Measurements from ENCODE around the gene MDGA2.

Gene MDGA2

GRCh38 chr14:47040550-47040949 lies 634.9 kb downstream of the MDGA2 start:
- ChIA-PET CTCF (interaction anchor here (0.7 kb wide), 1 partner anchor 92 kb away, joined by 3 read pairs; no protein-coding TSS in a partner anchor), POLR2A (no interaction called here)
- DNase-seq (ENCODE audit: extremely low spot score) = peak; percentile 10
- TF ChIP-seq BHLHE40 (IDR thresholded peaks at IDR 0.05; ENCODE audit: borderline replicate concordance) (no peak), SUZ12 (IDR thresholded peaks at IDR 0.05) (no peak), SP1 (IDR thresholded peaks at IDR 0.05) (no peak), L3MBTL2 (conservative IDR thresholded peaks at IDR 0.05) (no peak), LEF1 (IDR thresholded peaks at IDR 0.05; ENCODE audit: borderline replicate concordance) (no peak)

DNA sequence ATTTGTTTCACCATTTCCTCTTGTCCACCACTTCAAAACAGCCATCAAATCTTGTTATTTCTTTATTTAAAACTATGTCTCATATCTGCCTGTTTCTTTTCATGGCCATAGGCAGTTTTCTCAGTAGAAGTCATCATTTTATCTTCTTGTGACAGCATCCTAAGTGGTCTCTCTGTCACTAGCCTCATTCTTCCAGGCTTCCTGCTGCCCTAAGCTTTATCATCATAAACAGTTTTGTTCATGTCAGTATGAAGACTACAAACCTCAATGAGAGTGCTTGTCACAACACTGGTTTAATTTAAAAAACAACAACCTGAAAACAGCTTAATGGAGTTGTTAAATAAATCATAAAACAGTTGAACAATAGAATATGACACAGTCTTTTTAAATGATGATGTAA lies 636.1 kb downstream of the MDGA2 start:
- CTCF ChIA-PET = no interaction called here
- POLR2A ChIA-PET = no interaction called here
- no peak for DNase-seq (ENCODE audit: extremely low spot score)
- no peak for TF ChIP-seq SUZ12 (IDR thresholded peaks at IDR 0.05)
- TF ChIP-seq BHLHE40 (IDR thresholded peaks at IDR 0.05; ENCODE audit: borderline replicate concordance) = no peak
- TF ChIP-seq ELF4 (IDR thresholded peaks at IDR 0.05) = no peak
- TF ChIP-seq LEF1 (IDR thresholded peaks at IDR 0.05; ENCODE audit: borderline replicate concordance) = no peak
- no peak for TF ChIP-seq PKNOX1 (IDR thresholded peaks at IDR 0.05)
- TF ChIP-seq CTBP1 (IDR thresholded peaks at IDR 0.05; ENCODE audit: borderline replicate concordance) = no peak
- no peak for TF ChIP-seq NFRKB (IDR thresholded peaks at IDR 0.05)
- no peak for TF ChIP-seq FOXA1 (IDR thresholded peaks at IDR 0.05)
- no peak for TF ChIP-seq L3MBTL2 (conservative IDR thresholded peaks at IDR 0.05)
- no peak for TF ChIP-seq SP1 (IDR thresholded peaks at IDR 0.05)
- TF ChIP-seq ZNF384 (IDR thresholded peaks at IDR 0.05) = no peak
- no peak for TF ChIP-seq FOXK2 (IDR thresholded peaks at IDR 0.05)
- no peak for TF ChIP-seq HDGF (IDR thresholded peaks at IDR 0.05; ENCODE audit: borderline replicate concordance)
- no peak for TF ChIP-seq FOXM1 (IDR thresholded peaks at IDR 0.05; ENCODE audit: borderline replicate concordance)

GRCh38 chr14:47022721-47023120 lies 652.7 kb downstream of the MDGA2 start:
- TF ChIP-seq FOXM1 (IDR thresholded peaks at IDR 0.05; ENCODE audit: borderline replicate concordance) (no peak), ZNF384 (IDR thresholded peaks at IDR 0.05) (no peak), ARNT (IDR thresholded peaks at IDR 0.05) (no peak)
- ChIA-PET POLR2A (no interaction called here), CTCF (no interaction called here)
- no peak for DNase-seq (ENCODE audit: extremely low spot score)

- TF ChIP-seq BHLHE40 (IDR thresholded peaks at IDR 0.05; ENCODE audit: borderline replicate concordance) = no peak
- POLR2A ChIA-PET = no interaction called here
- no peak for DNase-seq (ENCODE audit: extremely low spot score)
- CTCF ChIA-PET = no interaction called here
Observed at GRCh38 chr14:47020500-47020899, 654.9 kb downstream of the MDGA2 start.

- POLR2A ChIA-PET = no interaction called here
- CTCF ChIA-PET = no interaction called here
- TF ChIP-seq CTBP1 (IDR thresholded peaks at IDR 0.05; ENCODE audit: borderline replicate concordance) (no peak), ELF4 (IDR thresholded peaks at IDR 0.05) (no peak), FOXA1 (IDR thresholded peaks at IDR 0.05) (no peak), LEF1 (IDR thresholded peaks at IDR 0.05; ENCODE audit: borderline replicate concordance) (no peak), BHLHE40 (IDR thresholded peaks at IDR 0.05; ENCODE audit: borderline replicate concordance) (no peak), TARDBP (IDR thresholded peaks at IDR 0.05) (no peak), PKNOX1 (IDR thresholded peaks at IDR 0.05) (no peak), FOXK2 (IDR thresholded peaks at IDR 0.05) (no peak), NFRKB (IDR thresholded peaks at IDR 0.05) (no peak), ZNF384 (IDR thresholded peaks at IDR 0.05) (no peak), SP1 (IDR thresholded peaks at IDR 0.05) (no peak), FOXM1 (IDR thresholded peaks at IDR 0.05; ENCODE audit: borderline replicate concordance) (no peak), SUZ12 (IDR thresholded peaks at IDR 0.05) (no peak), ARNT (IDR thresholded peaks at IDR 0.05) (no peak), HDGF (IDR thresholded peaks at IDR 0.05; ENCODE audit: borderline replicate concordance) (no peak), L3MBTL2 (conservative IDR thresholded peaks at IDR 0.05) (no peak)
- DNase-seq (ENCODE audit: extremely low spot score) = no peak
Observed at GRCh38 chr14:47012533-47013280, 662.7 kb downstream of the MDGA2 start.

GRCh38 chr14:47009615-47010014 lies 665.8 kb downstream of the MDGA2 start:
- POLR2A ChIA-PET = no interaction called here

More at GRCh38 chr14:47009615-47010014, 665.8 kb downstream of the MDGA2 start:
- DNase-seq (ENCODE audit: extremely low spot score) = no peak
- TF ChIP-seq CTBP1 (IDR thresholded peaks at IDR 0.05; ENCODE audit: borderline replicate concordance) = no peak
- TF ChIP-seq HDGF (IDR thresholded peaks at IDR 0.05; ENCODE audit: borderline replicate concordance) = no peak
- no peak for TF ChIP-seq NFRKB (IDR thresholded peaks at IDR 0.05)
- no peak for TF ChIP-seq SP1 (IDR thresholded peaks at IDR 0.05)
- TF ChIP-seq FOXA1 (IDR thresholded peaks at IDR 0.05) = no peak
- TF ChIP-seq BHLHE40 (IDR thresholded peaks at IDR 0.05; ENCODE audit: borderline replicate concordance) = no peak
- TF ChIP-seq TARDBP (IDR thresholded peaks at IDR 0.05) = no peak
- TF ChIP-seq SUZ12 (IDR thresholded peaks at IDR 0.05) = no peak
- no peak for TF ChIP-seq PKNOX1 (IDR thresholded peaks at IDR 0.05)
- TF ChIP-seq ZNF384 (IDR thresholded peaks at IDR 0.05) = no peak
- TF ChIP-seq L3MBTL2 (conservative IDR thresholded peaks at IDR 0.05) = no peak
- CTCF ChIA-PET = no interaction called here
